ENCODE data around the gene SLC25A4. TPM values are rescaled to one million over a fixed set of nuclear protein-coding genes. Genes with fewer than 3 reads are reported as not detected.

The SLC25A4 gene
- total and polyA plus RNA-seq, 2 donors (not counting 3 experiments of a cell fraction or from before 2014, with no cell fraction given) = 13.5 to 13.7 TPM

GRCh38 chr4:185141777-185142176 lies 1.3 kb upstream of the SLC25A4 start:
- no peaks in the 10 kb centered on the region for H3K9me3 ChIP-seq (replicated peaks; ENCODE audit: control insufficient read depth, insufficient read depth, low read length)
- FAIRE-seq (no peak), DNase-seq (ENCODE audit: low read depth, low spot score) (no peak)
- H3K4me1 ChIP-seq (ENCODE audit: control insufficient read depth, extremely low read depth, insufficient read depth, low read length) = peaks cover 13% of the 10 kb centered on the region
- CTCF ChIA-PET = interaction anchor here (1.1 to 2.7 kb wide), 4 partner anchors 16 to 896 kb away, joined by 3 to 16 read pairs (median 4); no protein-coding TSS in a partner anchor
- no peaks in the 10 kb centered on the region for H4K20me1 ChIP-seq (replicated peaks; ENCODE audit: control insufficient read depth, extremely low read depth, insufficient read depth, low read length)
- no peak overlapping the region for H3K9ac ChIP-seq (replicated peaks; ENCODE audit: extremely low read depth, insufficient read depth, low read length)
- BruUV-seq (replicated peaks) = no TSS peak
- H3K27me3 ChIP-seq (ENCODE audit: control insufficient read depth in 2 of 2, insufficient read depth in 2 of 2, low read length in 2 of 2) = no peaks in the 10 kb centered on the region
- no peaks in the 10 kb centered on the region for H3K36me3 ChIP-seq (ENCODE audit: control insufficient read depth in 2 of 2, extremely low read depth in 1 of 2, insufficient read depth in 2 of 2, low read length in 2 of 2)
- H3K79me2 ChIP-seq (ENCODE audit: control insufficient read depth, insufficient read depth, low read length) = no peaks in the 10 kb centered on the region
- no peak for TF ChIP-seq EZH2 (IDR thresholded peaks at IDR 0.05; ENCODE audit: borderline replicate concordance, low read depth, low read length, severe bottlenecking)
- TF ChIP-seq FOS (IDR thresholded peaks at IDR 0.05; ENCODE audit: borderline replicate concordance, insufficient read depth, low read length) = no peak
- TF ChIP-seq JUN (IDR thresholded peaks at IDR 0.05; ENCODE audit: borderline replicate concordance, insufficient read depth, insufficient read length, low read depth) = no peak
- no peak for TF ChIP-seq GATA2 (IDR thresholded peaks at IDR 0.05; ENCODE audit: insufficient read depth, insufficient read length, low read depth, low read length)
- TF ChIP-seq, protein P1, sequence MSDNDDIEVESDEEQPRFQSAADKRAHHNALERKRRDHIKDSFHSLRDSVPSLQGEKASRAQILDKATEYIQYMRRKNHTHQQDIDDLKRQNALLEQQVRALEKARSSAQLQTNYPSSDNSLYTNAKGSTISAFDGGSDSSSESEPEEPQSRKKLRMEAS (IDR thresholded peaks at IDR 0.05; ENCODE audit: insufficient read depth, insufficient read length) = no peak
- TF ChIP-seq, protein P2, sequence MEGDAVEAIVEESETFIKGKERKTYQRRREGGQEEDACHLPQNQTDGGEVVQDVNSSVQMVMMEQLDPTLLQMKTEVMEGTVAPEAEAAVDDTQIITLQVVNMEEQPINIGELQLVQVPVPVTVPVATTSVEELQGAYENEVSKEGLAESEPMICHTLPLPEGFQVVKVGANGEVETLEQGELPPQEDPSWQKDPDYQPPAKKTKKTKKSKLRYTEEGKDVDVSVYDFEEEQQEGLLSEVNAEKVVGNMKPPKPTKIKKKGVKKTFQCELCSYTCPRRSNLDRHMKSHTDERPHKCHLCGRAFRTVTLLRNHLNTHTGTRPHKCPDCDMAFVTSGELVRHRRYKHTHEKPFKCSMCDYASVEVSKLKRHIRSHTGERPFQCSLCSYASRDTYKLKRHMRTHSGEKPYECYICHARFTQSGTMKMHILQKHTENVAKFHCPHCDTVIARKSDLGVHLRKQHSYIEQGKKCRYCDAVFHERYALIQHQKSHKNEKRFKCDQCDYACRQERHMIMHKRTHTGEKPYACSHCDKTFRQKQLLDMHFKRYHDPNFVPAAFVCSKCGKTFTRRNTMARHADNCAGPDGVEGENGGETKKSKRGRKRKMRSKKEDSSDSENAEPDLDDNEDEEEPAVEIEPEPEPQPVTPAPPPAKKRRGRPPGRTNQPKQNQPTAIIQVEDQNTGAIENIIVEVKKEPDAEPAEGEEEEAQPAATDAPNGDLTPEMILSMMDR (IDR thresholded peaks at IDR 0.05; ENCODE audit: extremely low read depth in 1 of 2, insufficient read depth in 1 of 2, low read depth in 1 of 2, low read length in 2 of 2) = no peak
- no peak for TF ChIP-seq POLR2A (IDR thresholded peaks at IDR 0.05; ENCODE audit: low read depth, low read length)
- no peak for TF ChIP-seq MYC (IDR thresholded peaks at IDR 0.05; ENCODE audit: low read depth, low read length)
- no peak for TF ChIP-seq POLR2AphosphoS5 (IDR thresholded peaks at IDR 0.05; ENCODE audit: insufficient read depth, low read depth, low read length)
- no peak overlapping the region for H3K4me2 ChIP-seq (ENCODE audit: insufficient read depth, low read length)
- POLR2A ChIA-PET = no interaction called here
- H3K4me3 ChIP-seq (replicated peaks in 1 of 3; ENCODE audit: insufficient read depth in 1 of 3, low read depth in 1 of 3, low read length in 3 of 3) = no peak overlapping the region
- intact Hi-C loops (cut with micrococcal nuclease) = loop anchor here (2.0 to 10.0 kb wide), 5 partner anchors 61 to 896 kb away; partner anchors contain the start of genes CASP3, CFAP97 and PRIMPOL
- dilution Hi-C loops (cut with MboI; ENCODE audit: extremely low pct_ligation_motif_present, low sequenced_read_pairs) = no loop called here
- no peak overlapping the region for H2AFZ ChIP-seq (ENCODE audit: low read depth, low read length)
- H3K9me1 ChIP-seq (replicated peaks; ENCODE audit: control insufficient read depth, extremely low read depth, insufficient read depth, low read length) = no peaks in the 10 kb centered on the region
- H3K27ac ChIP-seq (ENCODE audit: insufficient read depth, low read depth, low read length) = no peak overlapping the region

Measured in endothelial cell of umbilical vein (primary cell).